SJCRH30 (cell line): ENCODE data around the gene MAP6D1. TPM values are rescaled to one million over a fixed set of nuclear protein-coding genes. Genes with fewer than 3 reads are reported as not detected.

Experiments used
- DNase-seq, 2 experiments: peaks; one replicate each; pipeline ENCODE4 v3.0.0-alpha.2; 2015 to 2020
- H3K27ac ChIP-seq: fragments of 250-450 bp; sonication (Bioruptor Pico); 2 replicates; pipeline ENCODE4 v1.5.1; 2020; ENCODE audit warnings: mild to moderate bottlenecking, moderate library complexity
- H3K27me3 ChIP-seq: fragments of 250-450 bp; sonication (Bioruptor Pico); 2 replicates; pipeline ENCODE4 v1.5.1; 2020; ENCODE audit warnings: mild to moderate bottlenecking, moderate library complexity
- H3K36me3 ChIP-seq: fragments of 250-450 bp; sonication (Bioruptor Pico); 2 replicates; pipeline ENCODE4 v1.5.1; 2020; ENCODE audit warnings: mild to moderate bottlenecking, moderate library complexity
- H3K4me1 ChIP-seq: fragments of 250-450 bp; sonication (Bioruptor Pico); 2 replicates; pipeline ENCODE4 v1.5.1; 2020; ENCODE audit warnings: mild to moderate bottlenecking, moderate library complexity
- H3K4me3 ChIP-seq: fragments of 250-450 bp; sonication (Bioruptor Pico); 2 replicates; pipeline ENCODE4 v1.5.1; 2020; ENCODE audit warnings: mild to moderate bottlenecking, moderate library complexity
- H3K9me3 ChIP-seq: fragments of 250-450 bp; sonication (Bioruptor Pico); replicated peaks from 2 replicates; pipeline ENCODE4 v1.5.1; 2020; ENCODE audit warnings: mild to moderate bottlenecking, moderate library complexity
- total RNA-seq: library from RNA; depleted of rRNA; stranded (reverse); fragments of >200 nt; shearing (Covaris generic); gene quantifications from 2 replicates; pipeline ENCODE4 v1.2.3, GENCODE V29; 2014

MAP6D1 gene
- total RNA-seq, 1 experiment from 2014 or later = 6.5 TPM

- DNase-seq = no peak
- Histone ChIP-seq H3K4me3 (no peak overlapping the region), H3K27me3 (no peaks in the 10 kb centered on the region), H3K9me3 (no peaks in the 10 kb centered on the region), H3K27ac (no peak overlapping the region), H3K4me1 (peaks cover 8% of the 10 kb centered on the region), H3K36me3 (peaks cover 12% of the 10 kb centered on the region)
Measured at GRCh38 chr3:183830187-183830586, 4.8 kb upstream of the MAP6D1 start.

- H3K9me3 ChIP-seq = no peaks in the 10 kb centered on the region
- no peak overlapping the region for H3K4me3 ChIP-seq
- DNase-seq = no peak
- H3K4me1 ChIP-seq = peaks cover 8% of the 10 kb centered on the region
- H3K27ac ChIP-seq = no peak overlapping the region
- peaks cover 11% of the 10 kb centered on the region for H3K36me3 ChIP-seq
- no peaks in the 10 kb centered on the region for H3K27me3 ChIP-seq
Measured at GRCh38 chr3:183829466-183829865, 4.1 kb upstream of the MAP6D1 start.

- H3K4me1 ChIP-seq = peaks cover 8% of the 10 kb centered on the region
- H3K27ac ChIP-seq = no peak overlapping the region
- no peaks in the 10 kb centered on the region for H3K9me3 ChIP-seq
- peaks cover 4% of the 10 kb centered on the region for H3K36me3 ChIP-seq
- no peak overlapping the region for H3K4me3 ChIP-seq
- H3K27me3 ChIP-seq = no peaks in the 10 kb centered on the region
- DNase-seq = no peak
Measured at GRCh38 chr3:183828538-183828870, 3.1 kb upstream of the MAP6D1 start.

- no peak overlapping the region for H3K27ac ChIP-seq
- H3K4me1 ChIP-seq = peaks cover 8% of the 10 kb centered on the region
- no peak for DNase-seq
- H3K9me3 ChIP-seq = no peaks in the 10 kb centered on the region
- H3K36me3 ChIP-seq = peaks cover 4% of the 10 kb centered on the region
- H3K27me3 ChIP-seq = no peaks in the 10 kb centered on the region
- H3K4me3 ChIP-seq = no peak overlapping the region
Measured at GRCh38 chr3:183827809-183828537, 2.6 kb upstream of the MAP6D1 start.

DNA sequence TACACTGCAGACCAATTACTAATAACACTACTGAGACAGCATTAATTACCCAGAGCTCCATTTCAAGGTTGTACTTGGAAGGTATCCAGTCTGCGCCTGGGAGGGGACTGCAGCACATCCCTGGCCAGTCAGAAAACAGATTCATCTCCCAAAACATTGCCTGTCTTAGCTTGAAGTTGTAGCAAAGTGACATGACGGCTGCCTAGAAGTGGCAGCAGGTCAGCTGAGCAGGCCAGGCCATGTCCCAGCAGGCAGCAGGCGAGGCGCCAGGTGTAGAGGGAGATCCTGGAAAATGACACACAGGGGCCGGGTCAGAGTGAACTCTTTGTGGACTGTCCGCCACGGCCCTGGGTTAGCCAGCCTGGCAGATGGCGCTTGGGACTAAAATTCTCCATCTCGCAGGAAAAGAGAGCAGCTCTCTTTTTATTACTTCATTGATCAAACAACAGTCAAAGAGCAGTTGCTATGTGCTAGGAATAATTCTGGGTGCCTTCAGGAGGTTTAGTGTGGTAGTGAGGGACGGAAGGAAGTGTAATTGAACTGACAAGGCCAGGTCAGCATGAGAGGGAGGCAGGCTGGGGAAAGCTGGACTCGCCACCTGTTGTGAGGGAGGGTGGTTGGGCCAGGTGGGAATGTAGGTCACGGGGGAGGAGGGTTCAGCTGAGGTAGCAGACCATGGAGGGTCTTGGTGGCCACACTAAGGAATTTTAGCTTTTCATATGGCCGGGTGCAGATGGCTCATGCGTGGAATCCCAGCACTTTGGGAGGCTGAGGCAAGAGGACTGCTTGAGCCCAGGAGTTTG lies 1.3 kb upstream of the MAP6D1 start:
- Histone ChIP-seq H3K27me3 (no peaks in the 10 kb centered on the region), H3K9me3 (no peaks in the 10 kb centered on the region), H3K4me1 (peaks cover 8% of the 10 kb centered on the region), H3K27ac (no peak overlapping the region), H3K4me3 (no peak overlapping the region), H3K36me3 (no peaks in the 10 kb centered on the region; the same call in 1 of the 2 replicates)
- no peak for DNase-seq

DNA sequence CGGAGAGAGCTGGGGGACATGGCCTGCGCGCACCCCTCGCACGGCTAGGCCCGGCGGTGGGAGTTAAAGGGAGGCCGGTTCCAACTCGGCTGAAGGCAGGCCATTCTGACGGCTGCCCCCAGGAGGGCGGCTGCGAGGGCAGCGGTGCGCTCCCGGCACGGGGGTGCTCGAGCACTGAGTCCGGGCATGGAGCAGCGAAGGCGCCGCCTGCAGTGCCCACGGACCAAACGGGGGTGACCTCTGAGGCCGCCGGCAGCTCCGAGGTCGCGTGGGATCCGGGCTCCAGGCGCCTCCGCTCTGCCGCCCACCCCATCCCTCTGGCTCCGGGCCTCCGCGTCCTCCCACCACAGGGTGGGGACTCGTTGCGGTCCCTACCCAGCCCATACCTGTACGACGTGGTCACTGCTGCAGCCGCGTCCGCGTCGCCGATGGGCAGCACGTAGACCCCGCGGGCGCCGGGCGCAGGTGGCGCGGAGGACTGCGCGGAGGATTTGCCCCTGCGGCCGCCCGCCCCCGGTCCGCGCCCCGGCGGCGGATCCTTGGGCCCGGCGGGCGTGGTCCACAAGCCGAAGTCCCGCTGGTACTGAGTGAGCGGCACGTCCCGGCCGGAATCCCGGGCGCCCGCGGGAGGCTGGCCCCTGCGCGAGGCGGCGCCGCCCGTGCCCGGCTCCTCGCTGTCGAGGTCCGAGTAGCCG lies 469 bp downstream of the MAP6D1 start:
- Histone ChIP-seq H3K4me3 (peak overlapping the region; percentile 74), H3K27me3 (no peaks in the 10 kb centered on the region), H3K4me1 (peaks cover 8% of the 10 kb centered on the region), H3K9me3 (no peaks in the 10 kb centered on the region), H3K27ac (no peak overlapping the region), H3K36me3 (no peaks in the 10 kb centered on the region)
- peak; percentile 27 to 44 for DNase-seq

DNA sequence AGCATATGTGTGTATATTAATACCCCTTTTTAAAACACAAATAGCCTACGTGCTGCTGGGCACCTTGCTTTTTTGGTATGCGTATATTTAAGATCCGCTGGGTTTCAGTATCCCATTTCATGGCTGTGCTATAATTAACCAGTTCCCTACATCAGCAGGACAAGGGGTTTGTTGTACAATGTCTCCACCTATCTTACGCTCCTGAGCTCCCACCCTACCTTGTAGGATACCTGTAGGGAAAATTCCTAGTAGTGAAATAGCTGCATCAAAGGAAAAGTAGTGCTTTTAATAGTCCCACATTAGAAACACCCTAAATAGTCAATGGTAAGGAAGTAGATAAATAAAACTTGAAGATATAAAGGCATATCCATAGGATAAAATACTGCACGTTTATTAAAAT lies 1.4 kb downstream of the MAP6D1 start:
- H3K9me3 ChIP-seq = no peaks in the 10 kb centered on the region
- DNase-seq = peak in 1 of 2 experiments; percentile 29
- H3K36me3 ChIP-seq = no peaks in the 10 kb centered on the region
- H3K4me3 ChIP-seq = peak overlapping the region; percentile 74
- H3K4me1 ChIP-seq = peaks cover 8% of the 10 kb centered on the region
- H3K27me3 ChIP-seq = no peaks in the 10 kb centered on the region
- no peak overlapping the region for H3K27ac ChIP-seq

- H3K27me3 ChIP-seq = no peaks in the 10 kb centered on the region
- no peak overlapping the region for H3K27ac ChIP-seq
- peaks cover 8% of the 10 kb centered on the region for H3K4me1 ChIP-seq
- H3K9me3 ChIP-seq = no peaks in the 10 kb centered on the region
- no peaks in the 10 kb centered on the region for H3K36me3 ChIP-seq
- H3K4me3 ChIP-seq = no peak overlapping the region
- no peak for DNase-seq
Measured at GRCh38 chr3:183822631-183823030, 2.7 kb downstream of the MAP6D1 start.

- Histone ChIP-seq H3K9me3 (no peaks in the 10 kb centered on the region), H3K27me3 (no peaks in the 10 kb centered on the region)
- no peak for DNase-seq
Measured at GRCh38 chr3:183819831-183820230, 5.5 kb downstream of the MAP6D1 start.

DNA sequence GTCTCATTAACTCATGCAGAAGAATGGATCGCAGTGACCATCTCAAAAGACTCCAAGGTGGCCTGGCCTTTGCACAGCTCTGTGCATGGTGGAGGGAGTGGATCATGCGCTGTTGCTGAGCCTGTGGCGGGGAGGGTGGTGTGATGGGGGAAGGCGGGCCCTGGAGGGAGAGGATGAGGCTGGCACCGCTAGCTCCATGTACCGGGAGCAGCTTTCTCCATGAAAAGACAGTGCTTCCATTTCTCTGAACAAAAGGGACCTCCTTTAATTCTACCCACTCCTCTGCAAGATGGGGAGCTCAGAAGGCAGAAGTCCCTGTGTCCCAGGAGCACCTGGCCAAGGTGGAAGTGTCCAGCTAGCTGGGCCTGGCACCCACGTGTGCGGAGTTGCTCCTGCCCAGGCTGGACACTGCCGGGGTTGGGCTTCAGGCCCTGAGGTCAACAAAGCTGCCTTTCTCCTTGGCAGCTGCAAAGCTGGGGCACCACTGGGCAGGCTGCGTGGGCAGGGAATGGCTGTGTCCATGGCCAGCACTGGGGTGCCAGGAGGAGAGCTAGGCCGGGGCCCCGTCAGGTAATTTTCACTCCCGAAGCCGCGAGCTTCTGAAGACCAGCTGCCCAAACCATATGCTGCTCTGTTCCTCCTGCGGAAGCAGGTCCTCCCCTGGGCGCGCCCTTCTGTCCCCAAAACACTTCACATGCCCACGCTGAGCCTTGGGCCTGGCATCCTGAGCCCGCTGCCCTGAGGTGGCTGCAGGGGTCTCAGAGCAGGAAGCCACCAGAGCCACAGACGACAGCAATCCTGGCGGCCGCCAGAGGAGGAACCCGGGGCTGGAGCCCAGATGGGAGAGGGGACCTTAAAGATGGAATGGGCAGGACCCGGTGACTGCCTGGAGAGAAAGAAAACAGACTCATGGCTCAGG lies 6.4 kb downstream of the MAP6D1 start:
- no peak overlapping the region for H3K27ac ChIP-seq
- 0 out of 2 replicates have a peak, but pooled peaks cover 7% of the 10 kb centered on the region for H3K36me3 ChIP-seq
- H3K27me3 ChIP-seq = no peaks in the 10 kb centered on the region
- DNase-seq = no peak
- no peak overlapping the region for H3K4me3 ChIP-seq
- H3K9me3 ChIP-seq = no peaks in the 10 kb centered on the region
- H3K4me1 ChIP-seq = no peaks in the 10 kb centered on the region

More at GRCh38 chr3:183819831-183820230, 5.5 kb downstream of the MAP6D1 start:
- Histone ChIP-seq H3K27ac (no peak overlapping the region), H3K4me3 (no peak overlapping the region), H3K4me1 (no peaks in the 10 kb centered on the region), H3K36me3 (0 out of 2 replicates have a peak, but pooled peaks cover 3% of the 10 kb centered on the region)

- H3K4me1 ChIP-seq = no peaks in the 10 kb centered on the region
- H3K27ac ChIP-seq = no peak overlapping the region
- no peaks in the 10 kb centered on the region for H3K27me3 ChIP-seq
- H3K36me3 ChIP-seq = 0 out of 2 replicates have a peak, but pooled peaks cover 7% of the 10 kb centered on the region
- H3K4me3 ChIP-seq = no peak overlapping the region
- no peak for DNase-seq
- H3K9me3 ChIP-seq = no peaks in the 10 kb centered on the region
Measured at GRCh38 chr3:183818041-183818620, 7.2 kb downstream of the MAP6D1 start.

- no peaks in the 10 kb centered on the region for H3K4me1 ChIP-seq
- 0 out of 2 replicates have a peak, but pooled peaks cover 9% of the 10 kb centered on the region for H3K36me3 ChIP-seq
- H3K27me3 ChIP-seq = no peaks in the 10 kb centered on the region
- no peak overlapping the region for H3K27ac ChIP-seq
- no peak overlapping the region for H3K4me3 ChIP-seq
- H3K9me3 ChIP-seq = no peaks in the 10 kb centered on the region
- no peak for DNase-seq
Measured at GRCh38 chr3:183817639-183818038, 7.7 kb downstream of the MAP6D1 start.

DNA sequence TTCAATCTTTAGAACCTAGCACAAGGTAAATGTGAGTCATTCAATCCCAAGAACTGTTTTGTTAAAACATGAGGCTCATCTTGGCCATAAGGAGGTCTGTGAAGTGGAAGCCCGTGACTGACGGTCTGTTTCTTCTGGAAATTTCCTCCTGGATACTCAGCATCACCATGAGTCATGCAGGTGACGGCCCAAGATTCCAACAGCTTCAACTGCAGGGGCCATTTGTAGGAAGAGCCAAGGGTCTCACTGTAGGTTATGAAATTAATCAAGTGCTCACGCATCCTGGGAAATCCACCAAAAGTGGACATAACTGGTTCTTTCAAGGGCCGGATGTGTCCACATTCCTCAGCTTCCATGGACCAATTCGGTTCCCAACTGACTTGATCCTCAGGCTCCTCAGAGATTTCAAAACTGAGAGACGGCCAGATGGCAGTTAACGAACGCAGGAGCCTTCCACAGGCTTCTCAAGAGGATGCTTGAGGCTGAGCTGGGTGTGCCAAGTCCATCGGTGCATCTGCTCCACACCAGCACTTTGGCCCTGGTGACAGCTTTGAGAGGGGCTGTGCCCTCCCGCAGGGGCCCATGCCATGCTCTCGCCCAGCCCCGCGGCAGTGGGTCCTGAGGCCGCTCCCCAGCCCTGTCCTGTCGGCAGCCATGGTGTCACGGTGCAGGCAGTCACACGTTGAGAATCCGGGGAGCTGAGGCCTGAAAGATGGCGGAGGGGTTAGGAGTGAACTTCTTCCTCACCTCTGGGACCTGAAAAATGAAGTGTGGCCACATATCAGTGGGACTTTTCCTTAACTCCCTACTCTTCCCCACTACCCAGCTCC lies 8.5 kb downstream of the MAP6D1 start:
- DNase-seq = no peak
- no peak overlapping the region for H3K4me3 ChIP-seq
- H3K27me3 ChIP-seq = no peaks in the 10 kb centered on the region
- H3K27ac ChIP-seq = no peak overlapping the region
- H3K4me1 ChIP-seq = no peaks in the 10 kb centered on the region
- H3K9me3 ChIP-seq = no peaks in the 10 kb centered on the region
- H3K36me3 ChIP-seq = 0 out of 2 replicates have a peak, but pooled peaks cover 9% of the 10 kb centered on the region
